Activated CD4-positive, alpha-beta T cell treated with anti-CD3 and anti-CD28 coated beads, Interleukin-2, amount 10 ng/mL, durations not matched to agents 24 days and 14 days (primary cell): ENCODE results near the gene PRKCE. TPM values are rescaled to one million over a fixed set of nuclear protein-coding genes. Genes with fewer than 3 reads are reported as not detected.

Experiments
- DNase-seq: peaks from one replicate; pipeline ENCODE4 v3.0.0; 2022
- H3K27ac Mint-ChIP-seq: one replicate; pipeline ENCODE4 v1.8.0; 2022; ENCODE audit warnings: mild to moderate bottlenecking, mixed read lengths
- H3K27me3 Mint-ChIP-seq: one replicate; pipeline ENCODE4 v1.8.0; 2022; ENCODE audit warnings: mixed read lengths
- H3K36me3 Mint-ChIP-seq: one replicate; pipeline ENCODE4 v1.8.0; 2022; ENCODE audit warnings: low read depth, mild to moderate bottlenecking, mixed read lengths
- H3K4me1 Mint-ChIP-seq: one replicate; pipeline ENCODE4 v1.8.0; 2021; ENCODE audit warnings: mixed read lengths
- H3K4me3 Mint-ChIP-seq: one replicate; pipeline ENCODE4 v1.8.0; 2022; ENCODE audit warnings: mild to moderate bottlenecking, moderate library complexity, mixed read lengths
- H3K9me3 Mint-ChIP-seq: one replicate; pipeline ENCODE4 v1.8.0; 2021; ENCODE audit warnings: mixed read lengths
- intact Hi-C: fragments of 100-400 bp; cut with micrococcal nuclease; formaldehyde crosslinking; loops from one replicate; pipeline ENCODE4 v1.15.1; 2023
- total RNA-seq: library from RNA; stranded (reverse); gene quantifications from 2 replicates; pipeline ENCODE4 v1.2.3, GENCODE V29; 2022

The PRKCE gene
- total RNA-seq, 1 donor from 2014 or later, result 13.5 TPM

DNA sequence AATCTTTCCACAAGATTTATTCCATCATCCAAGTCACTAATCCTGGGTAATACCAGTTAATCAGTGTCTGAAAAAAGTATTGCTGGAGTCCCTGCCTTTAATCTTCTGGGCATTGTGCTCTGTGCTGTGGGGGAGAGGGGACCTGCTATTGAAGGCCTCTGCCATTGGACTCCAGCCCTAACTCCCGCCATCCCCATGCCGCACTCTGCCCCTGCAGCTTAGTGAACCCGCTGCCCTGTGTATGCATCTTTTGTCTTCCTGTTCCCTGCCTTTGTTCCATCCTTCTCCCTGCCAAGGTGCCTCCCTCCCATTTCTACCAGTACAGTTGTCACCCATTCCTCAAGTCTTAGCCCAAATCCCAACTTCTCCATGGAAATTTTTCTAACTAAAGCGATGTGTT, 532.0 kb downstream of the PRKCE start:
- Mint-ChIP-seq H3K9me3 (no peaks in the 10 kb centered on the region), H3K4me1 (peaks cover 26% of the 10 kb centered on the region), H3K27ac (no peak overlapping the region), H3K4me3 (no peak overlapping the region), H3K36me3 (peaks cover 3% of the 10 kb centered on the region), H3K27me3 (no peaks in the 10 kb centered on the region)
- no peak for DNase-seq
- intact Hi-C loops, result no loop called here

GRCh38 chr2:46184794-46185583, 533.5 kb downstream of the PRKCE start:
- H3K9me3 Mint-ChIP-seq, result no peaks in the 10 kb centered on the region
- no peaks in the 10 kb centered on the region for H3K27me3 Mint-ChIP-seq
- H3K27ac Mint-ChIP-seq, result no peak overlapping the region
- intact Hi-C loops, result no loop called here
- H3K36me3 Mint-ChIP-seq, result peaks cover 3% of the 10 kb centered on the region
- no peak for DNase-seq
- H3K4me3 Mint-ChIP-seq, result no peak overlapping the region
- peaks cover 15% of the 10 kb centered on the region for H3K4me1 Mint-ChIP-seq

DNA sequence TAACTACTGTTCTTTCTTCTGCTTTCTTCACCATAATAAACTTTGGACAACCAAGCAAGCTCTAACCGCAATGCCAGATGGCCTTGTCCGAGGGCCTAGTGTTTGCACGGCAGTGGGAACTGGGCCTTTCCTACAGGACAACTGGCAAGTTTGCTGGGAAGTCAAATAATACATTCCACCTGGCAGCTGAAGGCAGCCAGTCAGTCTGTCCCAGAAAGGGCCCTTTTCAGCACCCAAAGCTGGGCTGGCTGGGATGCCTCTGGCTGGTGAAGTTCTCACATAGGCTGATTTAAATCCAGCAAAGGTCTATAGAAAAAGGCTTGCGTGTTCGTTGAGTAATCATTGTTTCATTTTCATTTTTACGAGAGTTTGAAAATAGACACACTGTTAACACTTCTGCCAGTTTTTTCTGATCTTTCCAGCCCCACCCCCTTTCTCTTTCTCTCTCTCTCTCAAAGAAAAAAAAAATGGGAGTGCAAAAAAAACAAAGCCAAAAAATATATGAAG, 535.7 kb downstream of the PRKCE start:
- intact Hi-C loops, result loop anchor here (1.0 to 2.0 kb wide), 4 partner anchors 52 to 178 kb away; partner anchors contain the start of gene EPAS1
- H3K9me3 Mint-ChIP-seq, result no peaks in the 10 kb centered on the region
- H3K27ac Mint-ChIP-seq, result peak overlapping the region; percentile 88
- peaks cover 13% of the 10 kb centered on the region for H3K4me1 Mint-ChIP-seq
- peak; percentile 84 for DNase-seq
- H3K27me3 Mint-ChIP-seq, result peaks cover 2% of the 10 kb centered on the region
- peaks cover 3% of the 10 kb centered on the region for H3K36me3 Mint-ChIP-seq
- H3K4me3 Mint-ChIP-seq, result peak overlapping the region; percentile 80

- Mint-ChIP-seq H3K27me3 (peaks cover 2% of the 10 kb centered on the region), H3K36me3 (peaks cover 3% of the 10 kb centered on the region), H3K4me1 (peaks cover 13% of the 10 kb centered on the region), H3K4me3 (peak overlapping the region; percentile 10), H3K9me3 (no peaks in the 10 kb centered on the region), H3K27ac (no peak overlapping the region)
- DNase-seq, result no peak
- intact Hi-C loops, result no loop called here
Observed at GRCh38 chr2:46188041-46188716, 536.7 kb downstream of the PRKCE start.

GRCh38 chr2:46193356-46193755, 541.9 kb downstream of the PRKCE start:
- H3K4me3 Mint-ChIP-seq, result no peak overlapping the region
- H3K27me3 Mint-ChIP-seq, result peaks cover 2% of the 10 kb centered on the region
- peak; percentile 34 for DNase-seq
- H3K36me3 Mint-ChIP-seq, result no peaks in the 10 kb centered on the region
- no peak overlapping the region for H3K27ac Mint-ChIP-seq
- H3K9me3 Mint-ChIP-seq, result no peaks in the 10 kb centered on the region
- peaks cover 9% of the 10 kb centered on the region for H3K4me1 Mint-ChIP-seq
- intact Hi-C loops, result no loop called here

GRCh38 chr2:46193855-46194254, 542.4 kb downstream of the PRKCE start:
- H3K27me3 Mint-ChIP-seq, result peaks cover 2% of the 10 kb centered on the region
- H3K36me3 Mint-ChIP-seq, result no peaks in the 10 kb centered on the region

DNA sequence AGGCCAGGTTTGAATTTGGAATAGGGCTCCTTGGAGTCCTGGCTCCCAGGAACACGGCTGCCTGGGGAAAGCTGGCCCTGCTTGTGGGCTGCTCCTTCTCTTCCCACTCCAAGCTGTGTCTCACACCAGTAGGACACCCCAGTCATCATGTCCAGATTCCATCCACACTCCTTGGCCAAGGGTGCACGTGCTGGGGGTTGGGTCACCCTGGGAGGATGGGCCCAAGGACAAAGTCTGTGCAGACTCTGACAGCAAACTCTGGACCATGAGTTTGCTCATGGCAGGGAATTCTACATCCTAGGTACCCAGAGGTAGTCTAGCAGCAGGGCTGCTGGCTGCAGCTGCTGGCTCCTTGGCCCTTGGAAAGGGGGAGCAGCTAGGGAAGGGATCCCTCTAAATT, 543.4 kb downstream of the PRKCE start:
- intact Hi-C loops, result no loop called here
- peaks cover 2% of the 10 kb centered on the region for H3K27me3 Mint-ChIP-seq
- no peak overlapping the region for H3K4me3 Mint-ChIP-seq
- H3K4me1 Mint-ChIP-seq, result peaks cover 10% of the 10 kb centered on the region
- DNase-seq, result peak; percentile 34
- no peaks in the 10 kb centered on the region for H3K9me3 Mint-ChIP-seq
- no peaks in the 10 kb centered on the region for H3K36me3 Mint-ChIP-seq
- H3K27ac Mint-ChIP-seq, result no peak overlapping the region

More at GRCh38 chr2:46193855-46194254, 542.4 kb downstream of the PRKCE start:
- H3K27ac Mint-ChIP-seq, result no peak overlapping the region
- intact Hi-C loops, result no loop called here
- H3K4me1 Mint-ChIP-seq, result peaks cover 8% of the 10 kb centered on the region
- no peak overlapping the region for H3K4me3 Mint-ChIP-seq
- no peaks in the 10 kb centered on the region for H3K9me3 Mint-ChIP-seq
- DNase-seq, result no peak

DNA sequence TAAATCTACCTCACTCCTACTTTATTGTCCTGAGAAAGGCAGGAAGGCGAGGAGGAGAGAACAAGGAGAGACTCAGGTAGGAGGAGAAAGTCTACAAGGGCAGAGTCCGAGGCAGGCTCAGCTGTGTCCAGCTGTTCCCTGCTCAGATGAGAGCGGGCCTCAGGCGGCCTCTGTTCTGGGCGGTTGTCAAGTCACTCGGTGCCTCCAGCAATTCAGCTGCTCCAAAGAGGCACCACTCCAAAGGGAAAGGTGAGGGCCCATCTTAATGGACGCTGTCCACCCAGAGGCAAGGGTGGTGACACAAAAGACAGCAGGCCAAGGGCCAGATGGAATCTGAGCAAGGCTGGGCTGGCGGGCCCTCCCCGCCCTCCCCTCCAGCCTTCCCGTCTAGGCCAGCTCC, 544.3 kb downstream of the PRKCE start:
- intact Hi-C loops, result no loop called here
- H3K36me3 Mint-ChIP-seq, result no peaks in the 10 kb centered on the region
- no peak for DNase-seq
- no peaks in the 10 kb centered on the region for H3K9me3 Mint-ChIP-seq
- peaks cover 2% of the 10 kb centered on the region for H3K27me3 Mint-ChIP-seq
- no peak overlapping the region for H3K27ac Mint-ChIP-seq
- no peak overlapping the region for H3K4me3 Mint-ChIP-seq
- H3K4me1 Mint-ChIP-seq, result peaks cover 20% of the 10 kb centered on the region

GRCh38 chr2:46196871-46197462, 545.5 kb downstream of the PRKCE start:
- DNase-seq, result peak; percentile 55
- H3K9me3 Mint-ChIP-seq, result peaks cover 5% of the 10 kb centered on the region
- intact Hi-C loops, result no loop called here
- H3K36me3 Mint-ChIP-seq, result peaks cover 2% of the 10 kb centered on the region
- H3K27me3 Mint-ChIP-seq, result no peaks in the 10 kb centered on the region
- H3K27ac Mint-ChIP-seq, result no peak overlapping the region
- no peak overlapping the region for H3K4me3 Mint-ChIP-seq
- peaks cover 31% of the 10 kb centered on the region for H3K4me1 Mint-ChIP-seq

- intact Hi-C loops, result no loop called here
- Mint-ChIP-seq H3K4me3 (no peak overlapping the region), H3K27me3 (no peaks in the 10 kb centered on the region), H3K27ac (no peak overlapping the region), H3K4me1 (peaks cover 34% of the 10 kb centered on the region), H3K9me3 (peaks cover 5% of the 10 kb centered on the region), H3K36me3 (peaks cover 2% of the 10 kb centered on the region)
- peak; percentile 51 for DNase-seq
Observed at GRCh38 chr2:46197672-46198071, 546.2 kb downstream of the PRKCE start.

DNA sequence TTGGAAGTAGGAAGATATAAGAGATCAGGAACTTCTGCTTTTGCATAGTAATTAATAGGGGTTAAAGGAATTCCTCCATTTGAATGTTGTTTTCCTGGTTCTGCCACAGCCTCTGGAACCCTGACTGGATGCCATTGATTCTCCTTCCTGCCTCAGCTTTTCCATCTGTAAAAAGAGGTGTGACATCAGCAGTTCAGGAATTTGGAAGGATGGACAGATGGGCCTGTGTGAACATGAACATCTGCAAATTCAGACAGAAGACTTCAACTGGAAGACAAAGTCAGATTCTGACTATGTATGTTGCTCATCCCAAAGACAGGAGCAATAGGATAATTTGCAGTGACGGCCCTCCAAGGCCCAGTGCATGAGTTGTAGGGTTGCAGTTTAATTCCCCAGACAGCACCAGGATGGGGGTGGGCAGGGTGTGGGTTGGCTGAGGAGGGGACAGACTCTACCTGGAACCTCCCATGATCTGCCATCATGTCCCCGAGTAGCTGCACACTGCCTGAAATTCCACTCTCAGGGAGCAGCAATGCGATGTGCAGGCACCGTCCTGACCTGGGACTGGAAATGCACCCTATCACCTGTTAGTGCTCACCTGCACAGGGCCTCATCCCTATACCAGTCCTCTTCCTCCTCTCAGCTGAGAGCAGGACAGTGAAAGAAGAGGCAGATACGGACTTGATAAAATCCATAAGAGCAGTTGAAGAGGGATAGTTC, 546.8 kb downstream of the PRKCE start:
- intact Hi-C loops, result no loop called here
- peaks cover 40% of the 10 kb centered on the region for H3K4me1 Mint-ChIP-seq
- H3K27me3 Mint-ChIP-seq, result no peaks in the 10 kb centered on the region
- peaks cover 5% of the 10 kb centered on the region for H3K36me3 Mint-ChIP-seq
- H3K4me3 Mint-ChIP-seq, result no peak overlapping the region
- no peak overlapping the region for H3K27ac Mint-ChIP-seq
- H3K9me3 Mint-ChIP-seq, result peaks cover 9% of the 10 kb centered on the region
- DNase-seq, result peak; percentile 52

- Mint-ChIP-seq H3K4me3 (no peak overlapping the region), H3K9me3 (peaks cover 12% of the 10 kb centered on the region), H3K4me1 (peaks cover 44% of the 10 kb centered on the region), H3K27ac (no peak overlapping the region), H3K27me3 (no peaks in the 10 kb centered on the region), H3K36me3 (peaks cover 5% of the 10 kb centered on the region)
- intact Hi-C loops, result no loop called here
- no peak for DNase-seq
Observed at GRCh38 chr2:46198966-46199365, 547.5 kb downstream of the PRKCE start.

- peak; percentile 64 for DNase-seq
- Mint-ChIP-seq H3K27ac (peak overlapping the region; percentile 69), H3K4me1 (peaks cover 44% of the 10 kb centered on the region), H3K27me3 (no peaks in the 10 kb centered on the region), H3K9me3 (peaks cover 13% of the 10 kb centered on the region), H3K36me3 (peaks cover 5% of the 10 kb centered on the region), H3K4me3 (peak overlapping the region; percentile 18)
- intact Hi-C loops, result no loop called here
Observed at GRCh38 chr2:46200100-46200690, 548.7 kb downstream of the PRKCE start.
